WTC11 (cell line): ENCODE results near the gene SLC45A3. TPM values are rescaled to one million over a fixed set of nuclear protein-coding genes. Genes with fewer than 3 reads are reported as not detected.

ENCODE experiments used
- ATAC-seq: fragments of 200-7000 bp; cut with Tn5 transposase; 2 replicates; pipeline ENCODE4 v1.10.0; 2021; ENCODE audit warnings: mild to moderate bottlenecking, moderate library complexity
- CTCF ChIA-PET: fragments of 300-600 bp; sonication (Branson Sonifier 250); formaldehyde crosslinking; loops from one replicate; lab custom pipeline; 2021; ENCODE audit warnings: antibody characterized with exemption; lab: Charles Lee
- POLR2A ChIA-PET: fragments of 350-600 bp; sonication (Branson Sonifier 250); formaldehyde crosslinking; loops from one replicate; lab custom pipeline; 2021; ENCODE audit warnings: antibody characterized with exemption; lab: Charles Lee
- DNase-seq: peaks from one replicate; pipeline ENCODE4 v3.0.0; 2021; ENCODE audit warnings: low spot score
- H3K27ac Mint-ChIP-seq: 2 replicates; pipeline ENCODE4 v1.8.0; 2021; ENCODE audit warnings: mixed read lengths
- H3K27me3 Mint-ChIP-seq: 2 replicates; pipeline ENCODE4 v1.8.0; 2021; ENCODE audit warnings: low read depth, mild to moderate bottlenecking, moderate library complexity, mixed read lengths
- H3K36me3 Mint-ChIP-seq: 2 replicates; pipeline ENCODE4 v1.8.0; 2021; ENCODE audit warnings: mixed read lengths
- H3K4me1 Mint-ChIP-seq: 2 replicates; pipeline ENCODE4 v1.8.0; 2022; ENCODE audit warnings: mixed read lengths
- H3K4me3 Mint-ChIP-seq: 2 replicates; pipeline ENCODE4 v1.8.0; 2021; ENCODE audit warnings: mild to moderate bottlenecking, moderate library complexity, mixed read lengths
- H3K9me3 Mint-ChIP-seq: 2 replicates; pipeline ENCODE4 v1.8.0; 2021; ENCODE audit warnings: mixed read lengths
- ARID4B ChIP-seq: sonication (generic); formaldehyde crosslinking; IDR thresholded peaks from 2 replicates; pipeline ENCODE4 v1.8.0; 2023; ENCODE audit warnings: missing genetic modification reagents, mild to moderate bottlenecking, borderline replicate concordance
- ATF1 ChIP-seq: sonication (generic); formaldehyde crosslinking; IDR thresholded peaks from 2 replicates; pipeline ENCODE4 v1.8.1; 2023; ENCODE audit warnings: mild to moderate bottlenecking, moderate library complexity, missing genetic modification reagents
- ATF2 ChIP-seq: sonication (generic); formaldehyde crosslinking; IDR thresholded peaks from 2 replicates; pipeline ENCODE4 v1.8.1; 2022; ENCODE audit warnings: low read depth, missing genetic modification reagents, borderline replicate concordance
- ERG ChIP-seq: fragments of 250-450 bp; sonication (Bioruptor Pico); IDR thresholded peaks from 2 replicates; pipeline ENCODE4 v1.8.0; 2021; ENCODE audit warnings: mild to moderate bottlenecking
- HMGA2 ChIP-seq: fragments of 250-450 bp; sonication (Bioruptor Pico); IDR thresholded peaks from 2 replicates; pipeline ENCODE4 v1.4.0; 2021; ENCODE audit warnings: mild to moderate bottlenecking, moderate library complexity
- HMGXB4 ChIP-seq: sonication (generic); formaldehyde crosslinking; IDR thresholded peaks from 2 replicates; pipeline ENCODE4 v1.8.1; 2023; ENCODE audit warnings: mild to moderate bottlenecking, moderate library complexity, missing genetic modification reagents
- IRF2 ChIP-seq: sonication (generic); formaldehyde crosslinking; IDR thresholded peaks from 2 replicates; pipeline ENCODE4 v1.8.0; 2022; ENCODE audit warnings: low read depth, missing genetic modification reagents, borderline replicate concordance
- MAX ChIP-seq: sonication (generic); formaldehyde crosslinking; IDR thresholded peaks from 2 replicates; pipeline ENCODE4 v1.8.0; 2022; ENCODE audit warnings: mild to moderate bottlenecking, missing genetic modification reagents
- MYBL2 ChIP-seq: sonication (generic); formaldehyde crosslinking; IDR thresholded peaks from 2 replicates; pipeline ENCODE4 v1.8.1; 2023; ENCODE audit warnings: mild to moderate bottlenecking, moderate library complexity, missing genetic modification reagents
- PRRX2 ChIP-seq: fragments of 250-450 bp; sonication (Bioruptor Pico); IDR thresholded peaks from 2 replicates; pipeline ENCODE4 v1.8.0; 2021; ENCODE audit warnings: mild to moderate bottlenecking
- SMAD4 ChIP-seq: sonication (generic); formaldehyde crosslinking; IDR thresholded peaks from 2 replicates; pipeline ENCODE4 v1.8.0; 2022; ENCODE audit warnings: mild to moderate bottlenecking, missing genetic modification reagents
- SOX15 ChIP-seq: fragments of 250-450 bp; sonication (Bioruptor Pico); IDR thresholded peaks from 2 replicates; pipeline ENCODE4 v1.9.0; 2021; ENCODE audit warnings: mild to moderate bottlenecking
- TEAD1 ChIP-seq: sonication (generic); formaldehyde crosslinking; IDR thresholded peaks from 2 replicates; pipeline ENCODE4 v1.8.0; 2022; ENCODE audit warnings: mild to moderate bottlenecking, missing genetic modification reagents
- ZNF121 ChIP-seq: sonication (generic); formaldehyde crosslinking; IDR thresholded peaks from 2 replicates; pipeline ENCODE4 v1.8.0; 2023; ENCODE audit warnings: missing genetic modification reagents
- ZNF138 ChIP-seq: sonication (generic); formaldehyde crosslinking; conservative IDR thresholded peaks from 2 replicates; pipeline ENCODE4 v1.8.1; 2022; ENCODE audit warnings: mild to moderate bottlenecking, moderate library complexity, missing genetic modification reagents
- ZNF219 ChIP-seq: sonication (generic); formaldehyde crosslinking; IDR thresholded peaks from 2 replicates; pipeline ENCODE4 v1.8.0; 2023; ENCODE audit warnings: missing genetic modification reagents, mild to moderate bottlenecking, borderline replicate concordance
- ZNF416 ChIP-seq: fragments of 250-450 bp; sonication (Bioruptor Pico); IDR thresholded peaks from 2 replicates; pipeline ENCODE4 v1.9.0; 2021; ENCODE audit warnings: mild to moderate bottlenecking, inconsistent platforms
- ZNF671 ChIP-seq: fragments of 250-450 bp; sonication (Bioruptor Pico); IDR thresholded peaks from 2 replicates; pipeline ENCODE4 v1.8.0; 2021; ENCODE audit warnings: mild to moderate bottlenecking
- total RNA-seq: library from RNA; stranded (reverse); gene quantifications from 3 replicates; pipeline ENCODE4 v1.2.3, GENCODE V29; 2021

The SLC45A3 gene
- total RNA-seq, 1 experiment from 2014 or later: 15.2 TPM

- TF ChIP-seq MAX (CRISPR knock-in tag): no peak
- no peak for TF ChIP-seq ZNF121 (CRISPR knock-in tag)
- no peak for TF ChIP-seq HMGA2 (CRISPR knock-in tag)
- TF ChIP-seq PRRX2 (CRISPR knock-in tag): no peak
- TF ChIP-seq SOX15 (CRISPR knock-in tag): no peak
- TF ChIP-seq, all 79 proteins: peak for 0
Measured at GRCh38 chr1:205681364-205681763, 1.1 kb upstream of the SLC45A3 start (continued).

GRCh38 chr1:205678286-205679111, 1.8 kb downstream of the SLC45A3 start:
- DNase-seq (no peak), ATAC-seq (peak; percentile 35)
- H3K36me3 Mint-ChIP-seq: no peaks in the 10 kb centered on the region
- H3K4me3 Mint-ChIP-seq: peak overlapping the region; percentile 77
- ChIA-PET CTCF (interaction anchor here (1.5 to 19.0 kb wide), 3 partner anchors 19 to 86 kb away, joined by 5 to 307 read pairs (median 12); no protein-coding TSS in a partner anchor), POLR2A (interaction anchor here (0.7 kb wide), 1 partner anchor 164 kb away, joined by 3 read pairs; no protein-coding TSS in a partner anchor)
- peaks cover 7% of the 10 kb centered on the region for H3K27me3 Mint-ChIP-seq
- H3K9me3 Mint-ChIP-seq: no peaks in the 10 kb centered on the region
- TF ChIP-seq PRRX2 (CRISPR knock-in tag) (no peak), ERG (CRISPR knock-in tag) (no peak), ZNF219 (CRISPR knock-in tag) (no peak), TEAD1 (CRISPR knock-in tag) (no peak), ARID4B (CRISPR knock-in tag) (no peak), ZNF416 (CRISPR knock-in tag) (no peak), MYBL2 (CRISPR knock-in tag) (no peak), ATF1 (CRISPR knock-in tag) (no peak), HMGXB4 (no peak), ZNF138 (CRISPR knock-in tag) (no peak), ATF2 (no peak), SMAD4 (CRISPR knock-in tag) (no peak), IRF2 (CRISPR knock-in tag) (no peak), ZNF671 (CRISPR knock-in tag) (no peak)
- H3K4me1 Mint-ChIP-seq: peaks cover 53% of the 10 kb centered on the region
- H3K27ac Mint-ChIP-seq: no peak overlapping the region
